Endothelial cell (in vitro differentiated cells): ENCODE data around the gene CACNA1A. TPM values are rescaled to one million over a fixed set of nuclear protein-coding genes. Genes with fewer than 3 reads are reported as not detected.
"Not testable (repeated sequence)": the region's sequence is repeated elsewhere in the genome, so short reads cannot be mapped to it uniquely, and the experiment has no call there.

Source experiments
- DNase-seq: peaks from one replicate; pipeline ENCODE4 v3.0.0; 2021; ENCODE audit warnings: low spot score
- H3K27ac Mint-ChIP-seq: one replicate; pipeline ENCODE4 v1.8.0; 2021; ENCODE audit warnings: mixed read lengths, inconsistent platforms; ENCODE audit not compliant: unreplicated experiment
- H3K27me3 Mint-ChIP-seq: one replicate; pipeline ENCODE4 v1.8.0; 2021; ENCODE audit warnings: mild to moderate bottlenecking, moderate library complexity, mixed read lengths, inconsistent platforms; ENCODE audit not compliant: unreplicated experiment
- H3K36me3 Mint-ChIP-seq: one replicate; pipeline ENCODE4 v1.8.0; 2021; ENCODE audit warnings: mild to moderate bottlenecking, low read depth, mixed read lengths, inconsistent platforms; ENCODE audit not compliant: unreplicated experiment
- H3K4me1 Mint-ChIP-seq: one replicate; pipeline ENCODE4 v1.8.0; 2021; ENCODE audit warnings: mild to moderate bottlenecking, mixed read lengths, inconsistent platforms; ENCODE audit not compliant: unreplicated experiment
- H3K4me3 Mint-ChIP-seq: one replicate; pipeline ENCODE4 v1.8.0; 2021; ENCODE audit warnings: mild to moderate bottlenecking, mixed read lengths, inconsistent platforms; ENCODE audit not compliant: unreplicated experiment
- H3K9me3 Mint-ChIP-seq: one replicate; pipeline ENCODE4 v1.8.0; 2021; ENCODE audit warnings: mixed read lengths, inconsistent platforms; ENCODE audit not compliant: unreplicated experiment
- total RNA-seq: library from RNA; stranded (reverse); fragmentation: NEBNext Ultra II Directional; extraction: Animal tissue kit (Norgen Biotek cat#: 25700); gene quantifications from one replicate; pipeline ENCODE4 v1.2.1, GENCODE V29; 2021; ENCODE audit not compliant: unreplicated experiment
- TF ChIP-seq, protein P1 (sequence below): fragments of 200-600 bp; sonication (generic); IDR thresholded peaks from one replicate; pipeline ENCODE4 v1.5.0; 2021; ENCODE audit warnings: antibody characterized with exemption; ENCODE audit not compliant: unreplicated experiment

CACNA1A gene
- total RNA-seq, 1 donor from 2014 or later: 9.0 TPM

DNA sequence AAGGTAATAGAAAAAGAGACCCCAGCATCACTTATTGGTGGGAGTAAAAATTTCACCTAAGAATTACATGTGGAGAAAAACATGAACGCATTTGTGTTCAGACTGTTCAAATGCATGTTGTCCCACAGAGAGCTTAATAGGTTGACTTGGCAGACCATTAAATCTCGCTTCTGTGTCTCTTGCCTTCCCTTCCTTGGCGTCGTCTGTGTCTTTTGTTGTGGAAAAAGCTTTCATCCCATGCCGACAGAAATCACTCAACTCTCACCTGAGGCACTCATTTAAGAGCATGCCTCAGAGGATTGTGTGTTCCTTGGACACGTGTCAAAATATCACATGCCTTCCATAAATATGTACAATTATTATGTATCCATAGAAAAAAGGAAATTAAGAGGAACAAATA lies 24.4 kb upstream of the CACNA1A start:
- H3K9me3 Mint-ChIP-seq: no peaks in the 10 kb centered on the region
- H3K27me3 Mint-ChIP-seq: no peaks in the 10 kb centered on the region
- TF ChIP-seq, protein P1, sequence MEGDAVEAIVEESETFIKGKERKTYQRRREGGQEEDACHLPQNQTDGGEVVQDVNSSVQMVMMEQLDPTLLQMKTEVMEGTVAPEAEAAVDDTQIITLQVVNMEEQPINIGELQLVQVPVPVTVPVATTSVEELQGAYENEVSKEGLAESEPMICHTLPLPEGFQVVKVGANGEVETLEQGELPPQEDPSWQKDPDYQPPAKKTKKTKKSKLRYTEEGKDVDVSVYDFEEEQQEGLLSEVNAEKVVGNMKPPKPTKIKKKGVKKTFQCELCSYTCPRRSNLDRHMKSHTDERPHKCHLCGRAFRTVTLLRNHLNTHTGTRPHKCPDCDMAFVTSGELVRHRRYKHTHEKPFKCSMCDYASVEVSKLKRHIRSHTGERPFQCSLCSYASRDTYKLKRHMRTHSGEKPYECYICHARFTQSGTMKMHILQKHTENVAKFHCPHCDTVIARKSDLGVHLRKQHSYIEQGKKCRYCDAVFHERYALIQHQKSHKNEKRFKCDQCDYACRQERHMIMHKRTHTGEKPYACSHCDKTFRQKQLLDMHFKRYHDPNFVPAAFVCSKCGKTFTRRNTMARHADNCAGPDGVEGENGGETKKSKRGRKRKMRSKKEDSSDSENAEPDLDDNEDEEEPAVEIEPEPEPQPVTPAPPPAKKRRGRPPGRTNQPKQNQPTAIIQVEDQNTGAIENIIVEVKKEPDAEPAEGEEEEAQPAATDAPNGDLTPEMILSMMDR: no peak
- DNase-seq: no peak
- H3K27ac Mint-ChIP-seq: no peak overlapping the region
- H3K4me3 Mint-ChIP-seq: no peak overlapping the region
- H3K36me3 Mint-ChIP-seq: no peaks in the 10 kb centered on the region
- no peaks in the 10 kb centered on the region for H3K4me1 Mint-ChIP-seq

DNA sequence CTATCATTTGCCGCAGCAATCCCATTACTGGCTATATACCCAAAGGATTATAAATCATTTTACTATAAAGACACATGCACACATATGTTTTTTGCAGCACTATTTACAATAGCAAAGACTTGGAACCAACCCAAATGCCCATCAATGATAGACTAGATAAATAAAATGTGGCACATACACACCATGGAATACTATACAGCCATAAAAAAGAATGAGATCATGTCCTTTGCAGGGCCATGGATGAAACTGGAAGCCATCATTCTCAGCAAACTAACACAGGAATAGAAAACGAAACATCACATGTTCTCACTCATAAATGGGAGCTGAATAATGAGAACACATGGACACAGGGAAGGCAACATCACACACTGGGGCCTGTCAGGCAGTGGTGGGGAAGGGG lies 23.4 kb upstream of the CACNA1A start:
- not testable (repeated sequence) for H3K4me3 Mint-ChIP-seq, H3K27me3 Mint-ChIP-seq, H3K36me3 Mint-ChIP-seq

DNA sequence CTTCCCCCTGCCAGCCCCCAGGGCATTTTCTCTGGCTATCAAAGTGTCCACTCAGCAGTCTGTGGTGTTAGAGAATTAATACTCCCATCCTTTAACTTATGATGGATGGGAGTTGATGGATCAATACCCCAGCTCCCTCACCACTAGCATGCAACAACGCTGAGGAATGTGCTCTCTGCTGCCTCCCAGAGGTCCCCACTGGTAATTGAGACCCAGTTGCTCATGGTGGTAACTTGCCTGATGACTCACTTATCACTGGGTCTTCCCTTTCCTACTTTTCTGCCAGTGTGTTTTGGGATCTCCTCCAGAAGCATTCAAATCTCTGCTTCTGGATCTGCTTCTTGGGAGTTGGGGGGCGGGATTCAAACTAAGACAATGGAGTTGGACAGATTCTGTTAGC lies 20.3 kb upstream of the CACNA1A start:
- Mint-ChIP-seq H3K36me3 (no peaks in the 10 kb centered on the region), H3K27ac (no peak overlapping the region), H3K9me3 (no peaks in the 10 kb centered on the region), H3K27me3 (no peaks in the 10 kb centered on the region), H3K4me3 (no peak overlapping the region), H3K4me1 (no peaks in the 10 kb centered on the region)
- TF ChIP-seq, protein P1: peak; percentile 50
- no peak for DNase-seq

More for the DNA sequence above, 23.4 kb upstream of the CACNA1A start:
- not testable (repeated sequence) for H3K9me3 Mint-ChIP-seq, H3K4me1 Mint-ChIP-seq, DNase-seq, H3K27ac Mint-ChIP-seq

DNA sequence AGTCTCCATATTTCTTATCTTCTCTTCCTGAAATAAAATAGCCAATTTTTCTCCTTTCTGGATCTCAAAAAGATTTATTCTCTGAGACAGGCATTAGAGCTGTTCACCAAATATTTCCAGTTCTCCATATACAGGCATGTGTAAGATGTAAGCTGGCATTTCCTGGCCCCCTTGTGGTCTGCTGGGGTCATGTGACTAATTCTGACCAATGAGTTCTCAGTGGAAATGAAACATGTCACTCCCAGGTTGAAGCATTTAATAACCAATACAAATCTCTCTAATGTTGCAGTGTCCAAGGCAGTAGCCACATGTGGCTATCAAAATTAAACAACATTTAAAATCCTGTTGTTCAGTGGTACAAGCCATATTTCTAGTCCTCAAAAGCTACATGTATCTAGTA lies 14.8 kb upstream of the CACNA1A start:
- Mint-ChIP-seq H3K9me3 (no peaks in the 10 kb centered on the region), H3K36me3 (no peaks in the 10 kb centered on the region), H3K27me3 (no peaks in the 10 kb centered on the region), H3K4me3 (no peak overlapping the region), H3K4me1 (no peaks in the 10 kb centered on the region), H3K27ac (no peak overlapping the region)
- TF ChIP-seq, protein P1: no peak
- no peak for DNase-seq

DNA sequence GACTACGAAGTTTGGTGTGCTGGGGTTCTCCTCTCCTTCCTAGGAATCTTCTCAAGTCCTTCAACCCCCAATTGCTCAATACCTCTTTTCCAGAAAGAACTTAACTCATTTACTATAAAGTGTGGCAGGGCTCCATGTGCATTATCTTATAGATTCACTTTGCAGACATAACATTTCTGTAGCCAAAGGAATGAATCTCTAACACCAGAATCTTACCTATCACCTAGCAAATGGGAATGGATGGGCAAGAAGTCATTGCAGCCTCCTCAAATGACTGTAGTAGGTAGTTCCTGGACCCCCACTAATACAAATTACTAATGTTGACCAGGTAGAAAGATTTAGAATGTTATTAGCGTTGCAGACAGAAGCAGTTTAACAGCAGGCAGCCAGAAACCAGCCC lies 5.7 kb upstream of the CACNA1A start:
- Mint-ChIP-seq H3K4me3 (no peak overlapping the region), H3K9me3 (no peaks in the 10 kb centered on the region), H3K4me1 (peaks cover 4% of the 10 kb centered on the region), H3K36me3 (no peaks in the 10 kb centered on the region), H3K27me3 (peaks cover 8% of the 10 kb centered on the region), H3K27ac (no peak overlapping the region)
- no peak for DNase-seq
- TF ChIP-seq, protein P1: no peak

DNA sequence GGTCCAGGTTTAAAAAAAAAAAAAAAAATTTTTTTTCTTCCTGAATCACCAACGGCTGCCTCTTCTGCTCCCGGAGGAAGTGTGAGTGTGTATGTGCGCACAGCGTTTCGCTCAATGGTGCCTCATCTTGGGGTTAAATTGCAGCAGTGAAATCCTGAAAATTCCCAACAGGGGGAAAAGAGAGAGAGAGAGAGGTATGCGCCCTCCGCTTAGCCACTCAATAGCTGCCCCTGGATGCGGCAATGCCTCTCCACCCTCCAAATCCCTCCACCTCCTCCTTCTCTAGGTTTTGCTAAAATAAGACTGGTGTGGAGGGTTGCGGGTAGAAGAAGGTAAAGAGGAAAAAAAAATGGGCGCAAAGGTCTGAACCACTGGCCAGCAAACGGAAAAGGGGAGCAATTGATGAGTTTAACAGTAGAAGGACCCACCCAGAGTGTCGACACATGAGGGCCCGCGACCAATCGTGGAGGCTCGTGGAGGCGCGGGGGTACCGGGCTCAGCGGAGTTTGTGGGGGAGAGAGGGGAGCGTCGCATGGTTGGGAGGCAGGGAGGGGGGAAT lies 853 bp upstream of the CACNA1A start:
- H3K4me1 Mint-ChIP-seq: peaks cover 7% of the 10 kb centered on the region
- TF ChIP-seq, protein P1: no peak
- H3K27ac Mint-ChIP-seq: no peak overlapping the region
- DNase-seq: no peak
- H3K27me3 Mint-ChIP-seq: peaks cover 8% of the 10 kb centered on the region
- H3K4me3 Mint-ChIP-seq: peak overlapping the region; percentile 79
- H3K9me3 Mint-ChIP-seq: no peaks in the 10 kb centered on the region
- H3K36me3 Mint-ChIP-seq: no peaks in the 10 kb centered on the region
